ENCODE results near the gene APOC3. TPM values are rescaled to one million over a fixed set of nuclear protein-coding genes. Genes with fewer than 3 reads are reported as not detected.
"Not testable (repeated sequence)": the region's sequence is repeated elsewhere in the genome, so short reads cannot be mapped to it uniquely, and the experiment has no call there.

Gene APOC3
- polyA plus RNA-seq, 6 donors from 2014 or later = not detected

- Mint-ChIP-seq H3K9me3 (no peaks in the 10 kb centered on the region), H3K4me1 (no peaks in the 10 kb centered on the region), H3K36me3 (no peaks in the 10 kb centered on the region), H3K27me3 (peaks cover 0 to 10% (median 0%) of the 10 kb centered on the region in 3 donors), H3K4me3 (no peak overlapping the region), H3K27ac (no peak overlapping the region)
- ATAC-seq (ENCODE audit: low read depth in 2 of 2) (no peak), DNase-seq (no peak)
Observed at GRCh38 chr11:116827461-116827860, 2.2 kb upstream of the APOC3 start.

GRCh38 chr11:116828632-116829524 lies 829 bp upstream of the APOC3 start:
- Mint-ChIP-seq H3K4me1 (no peaks in the 10 kb centered on the region), H3K27ac (no peak overlapping the region)
- no peak for ATAC-seq (ENCODE audit: low read depth in 2 of 2)

GRCh38 chr11:116830184-116830912 lies 641 bp downstream of the APOC3 start:
- peaks cover 8 to 9% (median 8%) of the 10 kb centered on the region in 3 donors for H3K4me1 Mint-ChIP-seq

More at GRCh38 chr11:116828632-116829524, 829 bp upstream of the APOC3 start:
- no peaks in the 10 kb centered on the region for H3K9me3 Mint-ChIP-seq
- no peaks in the 10 kb centered on the region for H3K36me3 Mint-ChIP-seq
- no peak for DNase-seq
- H3K27me3 Mint-ChIP-seq = peaks cover 0 to 10% (median 5%) of the 10 kb centered on the region in 3 donors
- no peak overlapping the region for H3K4me3 Mint-ChIP-seq

DNA sequence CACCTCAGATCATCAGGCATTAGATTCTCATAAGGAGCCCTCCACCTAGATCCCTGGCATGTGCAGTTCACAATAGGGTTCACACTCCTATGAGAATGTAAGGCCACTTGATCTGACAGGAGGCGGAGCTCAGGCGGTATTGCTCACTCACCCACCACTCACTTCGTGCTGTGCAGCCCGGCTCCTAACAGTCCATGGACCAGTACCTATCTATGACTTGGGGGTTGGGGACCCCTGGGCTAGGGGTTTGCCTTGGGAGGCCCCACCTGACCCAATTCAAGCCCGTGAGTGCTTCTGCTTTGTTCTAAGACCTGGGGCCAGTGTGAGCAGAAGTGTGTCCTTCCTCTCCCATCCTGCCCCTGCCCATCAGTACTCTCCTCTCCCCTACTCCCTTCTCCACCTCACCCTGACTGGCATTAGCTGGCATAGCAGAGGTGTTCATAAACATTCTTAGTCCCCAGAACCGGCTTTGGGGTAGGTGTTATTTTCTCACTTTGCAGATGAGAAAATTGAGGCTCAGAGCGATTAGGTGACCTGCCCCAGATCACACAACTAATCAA lies 2.2 kb downstream of the APOC3 start:
- H3K4me1 Mint-ChIP-seq = peaks cover 13 to 17% (median 13%) of the 10 kb centered on the region in 3 donors
- ATAC-seq (ENCODE audit: low read depth in 2 of 2) = no peak
- H3K27me3 Mint-ChIP-seq = peaks cover 0 to 11% (median 10%) of the 10 kb centered on the region in 3 donors
- H3K4me3 Mint-ChIP-seq = no peak overlapping the region
- H3K27ac Mint-ChIP-seq = no peak overlapping the region
- H3K36me3 Mint-ChIP-seq = no peaks in the 10 kb centered on the region
- no peaks in the 10 kb centered on the region for H3K9me3 Mint-ChIP-seq
- DNase-seq = no peak

More at GRCh38 chr11:116830184-116830912, 641 bp downstream of the APOC3 start:
- ATAC-seq (ENCODE audit: low read depth in 2 of 2) = no peak
- no peak overlapping the region for H3K4me3 Mint-ChIP-seq
- peaks cover 0 to 11% (median 10%) of the 10 kb centered on the region in 3 donors for H3K27me3 Mint-ChIP-seq
- no peak overlapping the region for H3K27ac Mint-ChIP-seq
- DNase-seq = no peak
- no peaks in the 10 kb centered on the region for H3K9me3 Mint-ChIP-seq
- H3K36me3 Mint-ChIP-seq = no peaks in the 10 kb centered on the region

DNA sequence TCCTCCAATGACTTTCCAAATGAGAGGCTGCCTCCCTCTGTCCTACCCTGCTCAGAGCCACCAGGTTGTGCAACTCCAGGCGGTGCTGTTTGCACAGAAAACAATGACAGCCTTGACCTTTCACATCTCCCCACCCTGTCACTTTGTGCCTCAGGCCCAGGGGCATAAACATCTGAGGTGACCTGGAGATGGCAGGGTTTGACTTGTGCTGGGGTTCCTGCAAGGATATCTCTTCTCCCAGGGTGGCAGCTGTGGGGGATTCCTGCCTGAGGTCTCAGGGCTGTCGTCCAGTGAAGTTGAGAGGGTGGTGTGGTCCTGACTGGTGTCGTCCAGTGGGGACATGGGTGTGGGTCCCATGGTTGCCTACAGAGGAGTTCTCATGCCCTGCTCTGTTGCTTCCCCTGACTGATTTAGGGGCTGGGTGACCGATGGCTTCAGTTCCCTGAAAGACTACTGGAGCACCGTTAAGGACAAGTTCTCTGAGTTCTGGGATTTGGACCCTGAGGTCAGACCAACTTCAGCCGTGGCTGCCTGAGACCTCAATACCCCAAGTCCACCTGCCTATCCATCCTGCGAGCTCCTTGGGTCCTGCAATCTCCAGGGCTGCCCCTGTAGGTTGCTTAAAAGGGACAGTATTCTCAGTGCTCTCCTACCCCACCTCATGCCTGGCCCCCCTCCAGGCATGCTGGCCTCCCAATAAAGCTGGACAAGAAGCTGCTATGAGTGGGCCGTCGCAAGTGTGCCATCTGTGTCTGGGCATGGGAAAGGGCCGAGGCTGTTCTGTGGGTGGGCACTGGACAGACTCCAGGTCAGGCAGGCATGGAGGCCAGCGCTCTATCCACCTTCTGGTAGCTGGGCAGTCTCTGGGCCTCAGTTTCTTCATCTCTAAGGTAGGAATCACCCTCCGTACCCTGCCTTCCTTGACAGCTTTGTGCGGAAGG lies 2.9 kb downstream of the APOC3 start:
- no peaks in the 10 kb centered on the region for H3K9me3 Mint-ChIP-seq
- peaks cover 0 to 11% (median 10%) of the 10 kb centered on the region in 3 donors for H3K27me3 Mint-ChIP-seq
- peaks cover 13 to 17% (median 13%) of the 10 kb centered on the region in 3 donors for H3K4me1 Mint-ChIP-seq
- DNase-seq = no peak
- H3K27ac Mint-ChIP-seq = no peak overlapping the region
- no peaks in the 10 kb centered on the region for H3K36me3 Mint-ChIP-seq
- ATAC-seq (ENCODE audit: low read depth in 2 of 2) = no peak
- H3K4me3 Mint-ChIP-seq = no peak overlapping the region

DNA sequence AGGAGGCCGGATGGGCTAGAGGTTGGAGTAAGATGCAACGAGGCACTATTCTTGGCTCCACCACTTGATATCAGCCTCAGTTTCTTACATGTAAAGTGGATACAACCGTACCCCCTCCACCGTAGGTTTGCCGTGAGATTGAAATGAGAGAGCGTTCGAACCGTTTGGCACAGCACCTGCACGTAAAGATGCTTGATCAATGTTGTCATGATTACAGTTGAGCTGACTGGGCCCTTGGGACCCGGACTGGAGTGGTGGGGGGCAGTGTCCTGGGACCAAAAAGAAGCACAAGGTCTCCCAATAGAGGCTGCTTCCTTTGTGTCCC lies 3.7 kb downstream of the APOC3 start:
- ATAC-seq (ENCODE audit: low read depth in 2 of 2) (no peak), DNase-seq (no peak)
- Mint-ChIP-seq H3K27ac (peak overlapping the region in 1 of 6 donors; percentile 58), H3K27me3 (peaks cover 0 to 11% (median 10%) of the 10 kb centered on the region in 3 donors), H3K36me3 (no peaks in the 10 kb centered on the region), H3K4me3 (no peak overlapping the region), H3K9me3 (no peaks in the 10 kb centered on the region), H3K4me1 (peaks cover 13 to 17% (median 13%) of the 10 kb centered on the region in 3 donors)

DNA sequence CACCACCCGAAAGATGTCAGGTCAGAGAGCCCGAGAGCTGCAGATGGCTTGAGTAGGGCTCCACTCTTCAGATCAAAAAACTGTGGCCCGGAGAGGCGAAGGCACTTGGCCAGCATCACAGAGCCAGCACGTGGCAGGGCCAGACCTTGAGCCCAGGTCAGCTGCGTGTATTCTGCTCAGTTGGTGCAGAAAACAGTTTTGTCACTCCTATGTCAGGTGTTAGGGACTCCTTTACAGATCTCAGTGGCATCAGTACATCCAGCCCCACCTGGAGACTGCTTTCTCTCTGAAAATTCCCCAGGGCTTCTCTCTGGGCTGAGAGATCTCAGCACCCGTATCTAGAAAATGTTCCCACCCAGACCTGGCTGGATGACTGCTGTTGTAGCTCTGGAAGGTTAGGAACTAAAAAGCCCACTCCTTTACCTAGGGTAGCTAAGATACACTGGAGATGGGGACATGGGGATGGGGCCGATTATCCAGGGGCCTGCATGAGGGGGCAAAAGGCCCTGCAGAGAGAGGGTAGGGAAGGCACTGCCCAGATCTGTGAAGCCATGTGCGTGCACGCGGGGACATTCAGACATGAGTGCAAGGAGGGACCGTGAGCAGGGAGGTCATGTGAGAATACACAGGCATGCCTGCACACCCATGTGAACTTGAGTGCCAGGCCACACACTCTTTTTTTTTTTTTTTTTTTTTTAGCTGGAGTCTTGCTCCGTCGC lies 4.3 kb downstream of the APOC3 start:
- DNase-seq (no peak), ATAC-seq (ENCODE audit: low read depth in 2 of 2) (no peak)
- peak overlapping the region in 3 of 8 donors; percentile 47 to 70 (median 63) for H3K4me3 Mint-ChIP-seq
- H3K36me3 Mint-ChIP-seq = no peaks in the 10 kb centered on the region
- H3K27ac Mint-ChIP-seq = no peak overlapping the region
- peaks cover 13 to 17% (median 13%) of the 10 kb centered on the region in 3 donors for H3K4me1 Mint-ChIP-seq
- no peaks in the 10 kb centered on the region for H3K9me3 Mint-ChIP-seq
- peaks cover 0 to 11% (median 10%) of the 10 kb centered on the region in 3 donors for H3K27me3 Mint-ChIP-seq

DNA sequence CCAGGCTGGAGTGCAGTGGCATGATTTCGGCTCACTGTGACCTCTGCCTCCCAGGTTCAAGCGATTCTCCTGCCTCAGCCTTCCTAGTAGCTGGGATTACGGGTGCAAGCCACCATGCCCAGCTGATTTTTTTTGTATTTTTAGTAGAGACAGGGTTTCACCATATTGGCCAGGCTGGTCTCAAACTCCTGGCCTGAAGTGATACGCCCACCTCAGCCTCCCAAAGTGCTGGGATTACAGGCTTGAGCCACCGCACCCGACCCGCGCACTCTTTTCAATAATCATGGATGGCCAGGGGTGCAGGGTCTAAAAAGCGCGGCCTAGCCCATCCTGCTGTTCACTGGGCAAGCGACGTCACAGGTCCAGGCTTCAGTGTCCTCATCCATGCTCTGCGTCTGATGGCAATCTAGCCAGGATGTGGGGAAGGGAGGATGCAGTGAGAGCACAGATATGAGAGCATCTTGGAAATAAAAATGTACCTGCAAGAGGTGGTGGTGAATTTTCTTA lies 4.9 kb downstream of the APOC3 start:
- Mint-ChIP-seq H3K4me3 (peak overlapping the region in 7 of 8 donors; percentile 3 to 86 (median 79)), H3K27ac (peak overlapping the region in 1 of 6 donors; percentile 47), H3K27me3 (peaks cover 0 to 11% (median 10%) of the 10 kb centered on the region in 3 donors), H3K4me1 (peaks cover 13 to 17% (median 13%) of the 10 kb centered on the region in 3 donors)
- H3K9me3 Mint-ChIP-seq; ATAC-seq (ENCODE audit: low read depth in 2 of 2); DNase-seq; H3K36me3 Mint-ChIP-seq: not testable (repeated sequence)

DNA sequence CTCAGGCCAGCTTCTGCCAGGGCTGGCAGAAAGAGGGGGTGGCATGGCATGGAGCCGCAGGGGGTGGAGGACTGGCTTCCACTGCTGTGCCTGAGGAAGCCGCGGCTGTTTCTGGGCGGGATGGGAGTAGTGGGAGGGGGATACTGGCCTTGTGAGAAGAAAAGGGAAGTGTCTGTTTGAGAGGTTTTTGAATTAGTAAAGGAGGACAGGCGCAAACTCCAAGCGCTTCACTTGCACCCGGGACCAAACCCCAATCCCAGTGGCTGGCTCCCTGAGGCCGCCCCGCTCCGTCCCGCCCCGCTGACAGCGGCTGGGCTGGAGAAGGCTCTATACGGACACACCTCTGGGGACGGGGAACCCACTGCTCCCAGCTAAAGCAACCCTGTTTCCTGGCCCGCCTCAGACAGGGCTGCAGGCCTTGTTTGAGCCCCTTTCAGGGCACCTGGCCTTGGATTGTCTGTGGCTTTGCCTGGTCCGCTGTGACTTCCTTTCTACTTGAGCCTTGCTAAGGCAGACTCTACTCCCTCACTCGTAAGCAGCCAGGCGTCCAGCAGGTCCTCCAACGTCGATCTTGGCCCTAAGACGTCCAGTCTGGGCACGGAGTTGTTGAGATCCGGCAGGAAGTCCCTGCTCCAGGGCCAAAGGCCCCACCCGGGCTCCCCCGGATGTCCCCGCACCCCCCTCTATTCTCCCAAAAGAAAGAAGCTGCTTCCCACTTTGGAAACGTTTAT lies 5.5 kb downstream of the APOC3 start:
- peak overlapping the region in 2 of 6 donors; percentile 28 to 47 for H3K27ac Mint-ChIP-seq
- H3K4me1 Mint-ChIP-seq = peaks cover 13 to 17% (median 13%) of the 10 kb centered on the region in 3 donors

DNA sequence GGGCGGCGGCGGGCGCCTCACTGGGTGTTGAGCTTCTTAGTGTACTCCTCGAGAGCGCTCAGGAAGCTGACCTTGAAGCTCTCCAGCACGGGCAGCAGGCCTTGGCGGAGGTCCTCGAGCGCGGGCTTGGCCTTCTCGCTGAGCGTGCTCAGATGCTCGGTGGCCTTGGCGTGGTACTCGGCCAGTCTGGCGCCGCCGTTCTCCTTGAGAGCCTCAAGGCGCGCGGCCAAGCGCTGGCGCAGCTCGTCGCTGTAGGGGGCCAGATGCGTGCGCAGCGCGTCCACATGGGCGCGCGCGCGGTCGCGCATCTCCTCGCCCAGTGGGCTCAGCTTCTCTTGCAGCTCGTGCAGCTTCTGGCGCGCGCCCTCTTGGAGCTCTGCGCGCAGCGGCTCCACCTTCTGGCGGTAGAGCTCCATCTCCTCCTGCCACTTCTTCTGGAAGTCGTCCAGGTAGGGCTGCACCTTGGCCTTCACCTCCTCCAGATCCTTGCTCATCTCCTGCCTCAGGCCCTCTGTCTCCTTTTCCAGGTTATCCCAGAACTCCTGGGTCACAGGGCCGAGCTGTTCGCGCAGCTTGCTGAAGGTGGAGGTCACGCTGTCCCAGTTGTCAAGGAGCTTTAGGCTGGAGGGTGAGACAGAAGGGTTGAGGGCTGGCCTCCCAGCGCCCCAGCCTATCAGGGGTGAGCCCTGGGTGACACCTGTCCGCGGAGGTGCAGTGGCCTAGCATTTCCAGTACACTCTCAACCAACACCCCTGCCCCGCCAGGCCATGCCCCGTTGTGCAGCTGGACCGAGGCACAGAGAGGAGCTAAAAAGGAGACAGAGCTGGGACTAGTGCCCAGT lies 6.3 kb downstream of the APOC3 start:
- Mint-ChIP-seq H3K9me3 (no peaks in the 10 kb centered on the region), H3K4me3 (peak overlapping the region; percentile 73 to 86 (median 81)), H3K27me3 (peaks cover 0 to 11% (median 5%) of the 10 kb centered on the region in 3 donors), H3K36me3 (no peaks in the 10 kb centered on the region), H3K4me1 (peaks cover 13 to 17% (median 13%) of the 10 kb centered on the region in 3 donors), H3K27ac (peak overlapping the region in 1 of 6 donors; percentile 18)
- ATAC-seq (ENCODE audit: low read depth in 2 of 2) (peak; percentile 88 to 89), DNase-seq (peak; percentile 54)

More for the DNA sequence above, 5.5 kb downstream of the APOC3 start:
- Mint-ChIP-seq H3K36me3 (no peaks in the 10 kb centered on the region), H3K27me3 (peaks cover 0 to 11% (median 10%) of the 10 kb centered on the region in 3 donors), H3K4me3 (peak overlapping the region; percentile 73 to 86 (median 81)), H3K9me3 (no peaks in the 10 kb centered on the region)
- ATAC-seq (ENCODE audit: low read depth in 2 of 2) (peak; percentile 29 to 30), DNase-seq (no peak)

DNA sequence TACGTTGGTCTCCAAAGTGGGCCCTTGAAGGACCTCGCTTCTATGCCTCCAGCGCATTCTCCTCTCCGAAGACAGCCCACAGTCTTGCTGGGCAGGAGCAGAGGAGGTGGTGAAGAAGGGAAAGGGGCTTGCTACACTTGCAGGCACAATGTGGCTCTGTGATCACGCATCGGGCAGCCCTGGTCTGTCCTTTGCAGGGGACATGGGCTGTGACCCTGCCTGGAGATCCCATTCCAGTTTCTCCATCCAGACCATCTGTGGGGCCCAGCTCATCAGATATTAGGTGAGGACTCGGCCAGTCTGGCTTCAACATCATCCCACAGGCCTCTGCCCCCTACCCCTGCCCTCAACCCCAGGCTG lies 6.9 kb downstream of the APOC3 start:
- H3K27ac Mint-ChIP-seq = peak overlapping the region in 1 of 6 donors; percentile 18
- H3K27me3 Mint-ChIP-seq = peaks cover 0 to 11% (median 0%) of the 10 kb centered on the region in 3 donors
- H3K9me3 Mint-ChIP-seq = no peaks in the 10 kb centered on the region
- H3K36me3 Mint-ChIP-seq = no peaks in the 10 kb centered on the region
- ATAC-seq (ENCODE audit: low read depth in 2 of 2) = no peak
- DNase-seq = no peak
- H3K4me3 Mint-ChIP-seq = peak overlapping the region in 2 of 8 donors; percentile 65 to 73
- peaks cover 13 to 17% (median 13%) of the 10 kb centered on the region in 3 donors for H3K4me1 Mint-ChIP-seq

Data from naive B cell (primary cell).